WERI-Rb-1 (cell line): ENCODE data around the gene SPTBN1.

Experiments
- DNase-seq: peaks from one replicate; pipeline ENCODE4 v3.0.0-alpha.2; 2020
- H3K27ac ChIP-seq: fragments of 250-450 bp; sonication (Bioruptor Pico); 2 replicates; pipeline ENCODE4 v1.5.1; 2020; ENCODE audit warnings: mild to moderate bottlenecking, moderate library complexity
- H3K27me3 ChIP-seq: fragments of 250-450 bp; sonication (Bioruptor Pico); 2 replicates; pipeline ENCODE4 v1.5.1; 2021; ENCODE audit warnings: mild to moderate bottlenecking, low read depth, moderate library complexity; ENCODE audit not compliant: insufficient read depth, severe bottlenecking
- H3K36me3 ChIP-seq: fragments of 250-450 bp; sonication (Bioruptor Pico); 2 replicates; pipeline ENCODE4 v1.5.1; 2020; ENCODE audit warnings: mild to moderate bottlenecking, moderate library complexity
- H3K4me3 ChIP-seq: 2 replicates; pipeline ENCODE4 v1.5.1; 2011; ENCODE audit warnings: low read depth, mild to moderate bottlenecking, control low read depth, low read length
- H3K9me3 ChIP-seq: fragments of 250-450 bp; sonication (Bioruptor Pico); 2 replicates; pipeline ENCODE4 v1.5.1; 2021; ENCODE audit warnings: mild to moderate bottlenecking, moderate library complexity; ENCODE audit not compliant: severe bottlenecking
- TF ChIP-seq, protein P1 (sequence below): IDR thresholded peaks from 2 replicates; pipeline ENCODE4 v1.5.1; 2011; ENCODE audit warnings: low read depth, mild to moderate bottlenecking, control low read depth, inconsistent platforms, low read length

The SPTBN1 gene

DNA sequence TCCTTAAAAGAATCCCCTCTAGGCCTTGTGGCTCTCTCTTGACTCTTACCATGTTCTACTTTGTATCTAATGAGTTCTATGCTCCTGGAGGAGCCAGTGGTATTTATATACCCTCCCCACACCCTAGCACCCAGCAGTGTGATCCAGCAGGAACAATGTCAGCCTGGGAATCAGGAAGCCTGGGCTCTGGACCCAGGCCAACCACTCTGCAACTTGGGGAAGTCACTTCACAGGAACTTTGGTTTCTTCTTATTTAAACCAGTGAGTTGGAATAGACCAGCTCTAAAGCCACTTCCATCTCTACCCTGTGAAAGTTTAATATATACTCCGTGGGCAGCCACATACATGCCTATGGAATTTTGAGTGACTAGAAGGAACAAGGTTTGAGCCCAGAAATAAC, 11.6 kb upstream of the SPTBN1 start:
- DNase-seq, result no peak
- no peaks in the 10 kb centered on the region for H3K27me3 ChIP-seq
- no peak overlapping the region for H3K4me3 ChIP-seq
- H3K36me3 ChIP-seq, result no peaks in the 10 kb centered on the region
- no peak overlapping the region for H3K27ac ChIP-seq
- TF ChIP-seq, protein P1, sequence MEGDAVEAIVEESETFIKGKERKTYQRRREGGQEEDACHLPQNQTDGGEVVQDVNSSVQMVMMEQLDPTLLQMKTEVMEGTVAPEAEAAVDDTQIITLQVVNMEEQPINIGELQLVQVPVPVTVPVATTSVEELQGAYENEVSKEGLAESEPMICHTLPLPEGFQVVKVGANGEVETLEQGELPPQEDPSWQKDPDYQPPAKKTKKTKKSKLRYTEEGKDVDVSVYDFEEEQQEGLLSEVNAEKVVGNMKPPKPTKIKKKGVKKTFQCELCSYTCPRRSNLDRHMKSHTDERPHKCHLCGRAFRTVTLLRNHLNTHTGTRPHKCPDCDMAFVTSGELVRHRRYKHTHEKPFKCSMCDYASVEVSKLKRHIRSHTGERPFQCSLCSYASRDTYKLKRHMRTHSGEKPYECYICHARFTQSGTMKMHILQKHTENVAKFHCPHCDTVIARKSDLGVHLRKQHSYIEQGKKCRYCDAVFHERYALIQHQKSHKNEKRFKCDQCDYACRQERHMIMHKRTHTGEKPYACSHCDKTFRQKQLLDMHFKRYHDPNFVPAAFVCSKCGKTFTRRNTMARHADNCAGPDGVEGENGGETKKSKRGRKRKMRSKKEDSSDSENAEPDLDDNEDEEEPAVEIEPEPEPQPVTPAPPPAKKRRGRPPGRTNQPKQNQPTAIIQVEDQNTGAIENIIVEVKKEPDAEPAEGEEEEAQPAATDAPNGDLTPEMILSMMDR, result no peak
- H3K9me3 ChIP-seq, result no peaks in the 10 kb centered on the region

DNA sequence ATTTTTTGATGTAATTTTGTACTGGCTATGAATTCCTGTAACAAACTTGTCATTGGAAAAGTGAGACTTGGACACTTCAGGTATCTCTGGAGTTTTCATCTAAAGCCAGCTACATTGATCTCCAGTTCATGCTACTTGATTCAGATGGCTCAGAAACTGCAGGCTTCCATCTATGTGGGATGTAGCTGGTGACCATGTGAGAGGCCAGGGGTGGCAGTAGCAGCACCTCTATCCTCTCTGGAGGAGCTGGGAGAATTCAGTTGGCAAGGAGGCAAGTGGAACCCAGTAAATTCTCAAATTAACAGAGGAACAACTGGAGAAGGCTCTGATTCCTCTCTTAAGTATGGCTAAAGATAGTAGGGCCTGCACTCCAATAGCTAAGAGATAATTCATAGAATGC, 10.0 kb upstream of the SPTBN1 start:
- TF ChIP-seq, protein P1, result no peak
- no peak overlapping the region for H3K4me3 ChIP-seq
- DNase-seq, result no peak
- H3K27me3 ChIP-seq, result no peaks in the 10 kb centered on the region
- no peak overlapping the region for H3K27ac ChIP-seq
- no peaks in the 10 kb centered on the region for H3K36me3 ChIP-seq
- no peaks in the 10 kb centered on the region for H3K9me3 ChIP-seq

DNA sequence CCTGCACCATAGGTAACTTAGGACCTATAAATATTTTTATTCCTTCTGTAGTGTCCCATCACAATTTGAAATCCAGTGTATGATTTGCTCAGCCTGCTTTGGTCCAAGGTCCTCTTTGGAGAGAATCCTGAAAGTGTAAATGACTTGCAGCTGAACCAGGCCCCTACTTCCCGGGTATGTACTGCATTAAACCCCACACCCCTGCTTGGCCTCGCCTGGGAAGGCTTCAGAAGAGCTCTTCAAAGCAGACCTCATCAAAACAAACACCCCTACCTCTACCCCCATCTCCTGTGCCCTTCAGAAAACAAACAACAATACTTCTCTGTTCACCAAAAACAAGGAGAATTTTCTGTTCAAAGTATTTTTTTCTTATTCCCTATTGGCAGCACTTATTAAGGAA, 9.5 kb upstream of the SPTBN1 start:
- Histone ChIP-seq H3K27ac (no peak overlapping the region), H3K27me3 (no peaks in the 10 kb centered on the region), H3K4me3 (no peak overlapping the region), H3K36me3 (no peaks in the 10 kb centered on the region), H3K9me3 (no peaks in the 10 kb centered on the region)
- DNase-seq, result no peak
- TF ChIP-seq, protein P1, result no peak

DNA sequence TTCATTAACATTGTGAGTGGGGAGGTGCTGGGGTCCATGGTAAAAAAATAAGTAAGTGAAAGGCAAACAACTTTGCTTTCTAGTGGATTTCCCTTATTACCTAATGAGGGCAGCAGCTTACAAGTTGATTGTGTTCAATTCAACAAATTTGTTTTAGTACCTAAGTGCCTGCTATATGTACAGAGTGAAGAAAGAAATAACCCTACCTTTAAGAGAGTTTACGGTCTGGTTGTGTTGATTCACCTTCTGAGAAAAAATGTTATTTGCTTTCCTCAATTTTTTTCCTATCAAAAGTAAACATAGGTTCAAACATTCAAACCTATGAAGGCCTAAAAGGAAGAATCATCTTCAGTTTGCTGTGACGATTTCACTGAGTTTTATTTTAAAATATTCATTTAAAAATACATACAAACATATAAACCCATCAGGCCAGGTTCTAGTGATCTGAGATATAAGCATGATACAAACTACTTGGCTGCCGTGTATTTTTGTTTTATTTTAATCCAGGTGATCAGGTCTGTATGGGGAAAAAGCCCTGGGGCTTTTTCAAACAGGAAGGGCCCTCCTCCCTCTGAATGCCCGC, 1.5 kb upstream of the SPTBN1 start:
- no peaks in the 10 kb centered on the region for H3K9me3 ChIP-seq
- no peaks in the 10 kb centered on the region; the same call in 1 of the 2 replicates for H3K36me3 ChIP-seq
- DNase-seq, result no peak
- no peaks in the 10 kb centered on the region for H3K27me3 ChIP-seq
- no peak overlapping the region for H3K4me3 ChIP-seq
- TF ChIP-seq, protein P1, result no peak
- H3K27ac ChIP-seq, result no peak overlapping the region

DNA sequence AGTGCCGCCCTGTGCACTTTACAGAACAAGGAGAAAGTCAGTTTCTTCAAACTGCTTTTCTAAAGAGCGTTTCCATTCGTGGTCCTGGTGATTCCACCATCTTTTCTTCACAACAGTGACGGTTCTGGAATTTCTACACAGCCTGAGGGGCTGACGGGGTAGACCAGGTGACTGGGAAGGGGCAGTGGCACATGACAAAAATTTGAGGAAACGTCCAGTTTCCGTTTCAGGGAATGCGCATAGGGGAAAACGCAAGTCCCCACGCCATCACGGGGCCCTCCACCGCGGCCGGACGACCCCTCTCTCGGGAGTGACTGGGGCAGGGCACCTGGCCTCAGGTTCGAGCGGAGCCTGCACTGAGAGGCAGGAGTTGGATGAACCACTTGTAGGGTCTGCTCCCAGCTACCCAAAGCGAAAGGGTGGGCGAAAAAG, 980 bp upstream of the SPTBN1 start:
- H3K4me3 ChIP-seq, result peak overlapping the region; percentile 96
- TF ChIP-seq, protein P1, result no peak
- no peaks in the 10 kb centered on the region; the same call in 1 of the 2 replicates for H3K36me3 ChIP-seq
- peak overlapping the region; percentile 92 for H3K27ac ChIP-seq
- H3K9me3 ChIP-seq, result no peaks in the 10 kb centered on the region
- no peaks in the 10 kb centered on the region for H3K27me3 ChIP-seq
- no peak for DNase-seq

DNA sequence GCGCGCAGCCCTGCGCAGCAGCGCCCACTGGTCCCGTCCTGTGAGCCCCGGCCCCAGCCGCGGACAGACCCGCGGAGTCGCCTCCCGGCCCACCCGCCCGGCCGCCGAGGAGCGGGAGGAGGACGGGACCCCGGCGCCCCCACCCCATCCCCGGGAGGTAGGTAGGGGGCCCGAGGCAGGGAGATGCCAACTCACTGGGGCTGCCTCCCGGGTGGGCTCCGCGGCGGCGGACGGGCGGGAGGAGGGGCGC, 160 bp downstream of the SPTBN1 start:
- H3K36me3 ChIP-seq, result no peaks in the 10 kb centered on the region; the same call in 1 of the 2 replicates
- H3K27ac ChIP-seq, result peak overlapping the region; percentile 79
- H3K9me3 ChIP-seq, result no peaks in the 10 kb centered on the region
- H3K27me3 ChIP-seq, result no peaks in the 10 kb centered on the region
- TF ChIP-seq, protein P1, result no peak
- H3K4me3 ChIP-seq, result peak overlapping the region; percentile 96
- DNase-seq, result no peak
